ENCODE data around the gene ANKS4B.
"Not testable (repeated sequence)": the region's sequence is repeated elsewhere in the genome, so short reads cannot be mapped to it uniquely, and the experiment has no call there.

The ANKS4B gene

DNA sequence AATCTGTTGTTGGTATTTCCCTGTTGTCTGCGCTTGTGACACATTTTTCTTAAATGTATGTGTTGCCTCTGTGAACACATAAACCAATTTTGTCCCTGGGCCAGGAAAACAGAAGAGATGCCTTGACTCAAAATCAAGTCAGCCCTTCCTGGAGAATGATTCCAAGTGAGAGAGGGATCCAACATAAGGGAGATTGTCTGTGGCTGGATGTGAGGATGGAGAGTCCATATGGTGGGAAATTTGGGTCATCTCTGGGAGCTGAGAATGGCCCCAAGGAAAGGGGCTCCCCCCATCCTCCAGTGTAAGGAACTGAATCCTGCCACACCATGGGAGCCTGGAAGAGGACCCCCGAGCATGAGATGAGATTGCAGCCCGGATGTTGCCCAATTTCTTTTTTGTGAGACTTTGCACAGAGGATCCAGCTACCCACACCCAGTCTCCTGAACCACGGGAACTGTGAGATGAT is 31.1 kb downstream of the ANKS4B start:
- no peak for DNase-seq

DNA sequence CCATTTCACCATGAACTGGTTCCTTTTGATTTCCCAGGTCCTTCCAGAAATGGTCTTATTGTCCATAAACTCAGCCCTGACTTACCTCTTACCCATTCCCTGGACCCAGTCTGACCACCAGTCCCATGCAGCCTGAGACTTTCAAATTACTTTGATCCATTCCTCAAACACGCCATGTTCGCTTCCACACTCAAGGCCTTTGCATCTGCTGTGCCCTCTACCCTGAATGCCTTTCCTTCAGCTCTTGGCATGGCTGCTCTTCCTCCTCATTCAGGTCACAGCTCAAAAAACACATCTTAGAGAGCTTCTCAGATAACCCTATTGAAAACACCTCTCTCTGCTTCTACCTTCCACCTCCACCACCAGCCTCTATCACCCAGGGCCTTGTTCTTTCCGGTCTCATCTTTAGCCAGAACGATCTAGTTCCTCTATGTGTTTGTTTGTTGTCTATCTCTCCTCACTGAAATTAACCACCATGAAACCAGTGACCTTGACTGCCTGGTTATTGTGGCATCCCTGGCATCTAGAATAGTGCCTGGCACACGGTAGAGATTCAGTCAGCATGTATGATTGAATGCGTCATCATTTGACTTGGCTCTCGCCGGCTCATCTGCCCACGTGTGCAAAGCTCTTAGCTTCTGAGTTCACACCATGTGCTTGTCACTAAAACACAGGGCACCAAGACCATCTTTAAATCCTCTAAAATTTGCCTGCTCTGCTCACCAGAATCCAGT is 31.8 kb downstream of the ANKS4B start:
- DNase-seq: no peak

DNA sequence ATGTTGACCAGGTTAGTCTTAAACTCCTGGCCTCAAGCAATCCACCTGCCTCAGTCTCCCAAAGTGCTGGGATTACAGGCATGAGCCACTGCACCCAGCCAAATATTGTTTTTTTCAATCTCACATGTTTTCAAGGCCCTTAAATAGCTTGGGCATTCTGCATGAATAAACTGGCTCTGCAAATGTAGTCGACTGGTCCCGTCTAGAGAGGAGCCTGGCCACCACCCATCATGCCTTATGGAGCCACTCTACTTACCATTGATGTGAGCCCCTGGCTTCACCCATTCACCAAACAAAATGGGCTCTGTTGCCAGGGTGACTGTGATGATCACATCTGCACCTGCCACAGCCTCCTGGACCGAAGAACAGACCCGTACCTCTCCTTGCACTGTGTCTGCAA is 33.8 kb downstream of the ANKS4B start:
- no peak for DNase-seq

DNA sequence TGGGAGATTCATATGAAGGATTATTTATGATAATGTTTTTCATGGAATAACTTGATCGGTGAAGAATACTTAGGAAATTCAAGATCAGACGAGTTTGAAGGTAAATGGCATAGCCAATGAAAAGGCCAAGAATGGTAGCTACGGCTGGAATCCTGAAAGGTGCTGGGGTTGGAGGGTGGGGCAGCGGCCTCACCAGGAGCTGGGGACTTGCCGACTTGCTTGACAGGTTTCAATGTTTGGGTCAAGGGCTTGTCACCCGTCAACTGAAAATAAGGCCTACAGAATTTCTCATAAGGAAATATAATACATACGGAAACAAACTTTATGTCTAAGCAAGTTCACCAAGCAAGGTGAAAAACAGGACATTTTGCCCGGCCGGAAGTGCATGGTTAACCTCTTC is 34.7 kb downstream of the ANKS4B start:
- DNase-seq: no peak

DNA sequence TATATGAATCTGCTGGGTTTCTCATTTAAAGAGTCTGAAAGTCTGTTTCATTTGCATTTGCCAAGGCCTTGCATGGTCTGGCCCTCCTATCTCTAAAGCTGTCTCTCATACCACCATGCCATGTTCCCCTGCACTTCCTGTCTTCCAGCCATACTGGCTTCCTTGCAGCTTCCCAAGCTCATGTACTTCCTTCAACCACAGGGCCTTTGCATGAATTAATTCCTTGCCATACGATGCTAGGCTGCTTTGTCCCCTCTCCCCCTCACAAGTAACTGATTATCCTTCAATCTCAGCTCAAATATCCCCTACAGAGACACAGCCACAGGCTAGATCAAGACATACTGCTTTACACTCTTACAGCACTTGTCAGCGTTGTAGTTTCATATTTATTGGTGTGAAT is 38.8 kb downstream of the ANKS4B start:
- DNase-seq: no peak

DNA sequence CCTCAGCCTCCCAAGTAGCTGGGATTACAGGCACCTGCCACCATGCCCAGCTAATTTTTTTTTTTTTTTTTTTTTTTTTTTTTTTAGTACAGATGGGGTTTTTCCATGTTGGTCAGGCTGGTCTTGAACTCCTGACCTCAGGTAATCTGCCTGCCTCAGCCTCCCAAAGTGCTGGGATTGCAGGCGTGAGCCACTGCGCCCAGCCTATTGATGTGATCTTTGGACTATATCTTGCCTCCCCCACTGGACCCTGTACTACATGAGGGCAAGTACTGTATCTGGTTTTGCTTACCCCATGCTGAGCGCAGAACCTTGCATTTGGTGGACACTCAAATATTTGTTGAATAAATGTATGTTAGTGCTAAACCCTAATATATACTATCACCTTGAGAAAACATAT is 39.3 kb downstream of the ANKS4B start:
- not testable (repeated sequence) for DNase-seq

DNA sequence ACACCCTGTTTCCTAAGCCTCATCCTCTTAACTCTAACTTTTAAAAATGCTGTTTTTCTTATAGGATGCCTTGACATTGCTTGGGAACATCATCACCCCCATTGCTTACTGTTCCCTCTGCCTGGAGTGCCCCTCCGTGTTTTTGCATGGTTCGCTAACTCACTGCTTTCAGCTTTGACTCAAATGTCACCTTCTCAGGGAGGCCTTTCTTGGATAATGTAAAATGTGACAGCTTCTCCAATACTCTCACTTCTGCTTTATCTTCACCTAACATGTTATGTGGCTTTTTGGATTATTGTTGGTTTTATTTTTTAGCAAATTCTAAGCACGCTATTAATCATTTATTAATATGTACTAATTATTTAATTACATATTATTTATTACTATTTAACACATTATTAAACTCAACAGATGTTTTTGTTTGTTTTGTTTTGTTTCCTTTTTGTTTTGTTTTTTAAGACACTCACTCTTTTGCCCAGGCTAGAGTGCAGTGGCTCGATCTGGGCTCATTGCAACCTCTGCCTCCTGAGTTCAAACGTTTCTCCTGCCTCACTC is 40.8 kb downstream of the ANKS4B start:
- no peak for DNase-seq

DNA sequence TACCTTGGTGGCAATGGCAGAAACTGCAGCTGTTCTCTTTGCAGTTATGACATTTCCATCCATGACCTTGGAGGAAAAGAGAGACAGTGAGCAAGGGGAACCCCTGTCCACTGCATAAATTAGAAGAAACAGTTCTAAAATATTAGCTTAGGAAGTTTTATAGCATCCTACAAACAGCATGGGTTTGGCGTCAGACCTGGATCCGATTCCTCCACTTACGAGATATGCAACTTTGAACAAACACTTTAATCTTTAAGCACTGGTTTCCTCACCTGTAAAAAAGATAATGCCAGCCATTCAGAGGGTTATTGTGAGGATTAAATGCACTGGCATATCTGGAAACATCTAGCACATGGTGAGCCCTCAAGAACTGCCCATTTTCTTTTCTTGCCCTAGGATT is 42.0 kb downstream of the ANKS4B start:
- DNase-seq: no peak

DNA sequence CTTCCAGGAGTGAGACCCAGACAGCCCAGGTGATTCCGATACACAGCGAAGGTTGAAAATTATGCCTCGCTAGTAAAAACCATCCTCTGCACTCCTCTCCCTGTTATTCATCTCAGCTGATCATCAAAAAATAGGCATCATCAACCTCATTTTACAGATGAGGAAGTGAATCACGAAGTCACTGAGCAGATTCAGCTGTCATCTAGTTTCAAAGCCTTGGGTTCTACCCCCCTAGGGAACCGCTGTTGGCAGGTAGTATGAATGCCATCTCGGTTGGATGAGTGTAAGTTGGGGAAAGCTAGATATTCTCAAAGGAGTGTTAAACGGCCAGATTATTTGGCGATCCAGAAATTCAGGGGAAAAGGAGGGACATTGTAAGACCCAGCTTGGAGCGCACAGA is 42.6 kb downstream of the ANKS4B start:
- DNase-seq: no peak

DNA sequence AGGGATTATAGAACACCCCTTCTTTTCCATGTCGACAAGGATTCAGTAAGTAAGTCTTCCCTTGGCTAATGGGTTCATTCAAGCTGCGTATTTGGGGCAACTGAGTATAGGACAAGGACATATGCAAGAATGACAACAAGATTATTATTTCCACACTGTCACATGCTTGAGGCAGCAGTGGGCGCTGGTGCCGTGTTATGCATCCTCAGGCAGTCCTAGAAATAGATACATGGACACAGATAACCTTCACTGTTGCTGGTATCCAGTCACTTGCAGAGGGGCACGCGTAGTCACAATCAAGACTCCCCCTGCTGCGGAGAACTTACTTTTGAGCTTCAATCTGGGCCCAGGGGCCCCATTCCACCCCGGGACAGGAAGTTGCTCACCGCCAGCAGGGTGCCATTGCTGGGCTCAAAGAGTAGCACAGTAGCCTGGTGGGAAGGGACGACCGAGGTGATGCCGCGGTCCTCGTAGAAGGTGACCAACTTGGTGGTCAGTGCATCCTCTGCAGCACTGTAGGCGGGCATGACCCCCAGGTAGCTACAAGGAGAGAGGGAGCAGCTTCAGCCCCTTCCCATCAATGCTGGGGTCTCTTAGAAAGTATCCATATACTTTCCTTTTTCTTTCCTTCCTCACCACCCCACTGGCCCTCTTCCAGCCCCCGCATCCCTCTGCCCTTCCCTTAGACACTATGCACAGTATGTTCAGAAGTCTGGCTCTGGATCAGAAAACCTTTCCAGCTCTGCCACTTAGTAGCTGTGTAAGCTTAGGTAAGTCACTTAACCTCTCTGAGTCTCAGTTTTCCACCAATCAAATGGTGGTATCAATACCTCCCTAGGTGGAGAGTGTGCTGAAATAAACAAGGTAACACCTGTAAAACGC is 43.8 kb downstream of the ANKS4B start:
- DNase-seq: no peak

DNA sequence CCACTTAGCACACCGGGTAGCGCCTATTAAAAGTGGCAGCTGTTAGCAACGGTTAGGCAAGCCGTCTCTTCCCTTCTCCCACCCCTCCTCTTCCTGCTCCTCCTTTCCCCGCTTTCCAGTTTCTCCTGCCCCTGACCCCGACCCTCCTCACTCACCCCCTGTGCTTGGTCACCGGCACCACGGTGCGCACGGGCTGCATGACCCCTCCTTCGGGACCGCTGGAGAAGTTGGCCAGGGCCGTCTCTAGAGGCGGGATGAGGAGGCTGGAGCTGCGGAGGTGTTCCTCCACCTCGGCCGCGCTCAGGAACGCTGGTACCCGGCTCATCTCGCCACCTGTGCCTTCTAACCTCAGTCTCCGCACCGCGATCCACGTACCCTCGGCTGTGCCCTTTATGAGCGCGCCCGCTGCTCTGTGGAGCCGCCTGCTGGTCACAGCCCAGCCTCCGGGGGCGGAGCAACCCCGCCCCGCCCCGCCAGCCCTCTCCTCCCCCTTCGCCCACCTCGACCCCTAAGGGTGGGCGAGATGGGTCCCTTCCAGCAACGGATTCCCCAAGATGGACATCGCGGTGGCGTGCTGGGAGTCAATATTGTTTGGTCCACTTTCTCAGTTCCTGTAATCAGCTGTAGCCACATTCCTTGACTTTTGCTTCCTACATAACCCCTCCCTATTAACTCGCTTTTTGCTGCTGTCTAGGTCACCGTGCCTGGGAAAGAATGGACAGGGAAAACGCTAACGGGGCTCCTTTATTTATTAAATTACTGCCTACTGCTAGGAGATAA is 44.6 kb downstream of the ANKS4B start, which contains the start of gene CRYM:
Gene CRYM (minus strand): TSS at position 364 of the 780 bp plus-strand sequence. CDS start 39 bp downstream, at position 325.
- peak; percentile 47 for DNase-seq

DNA sequence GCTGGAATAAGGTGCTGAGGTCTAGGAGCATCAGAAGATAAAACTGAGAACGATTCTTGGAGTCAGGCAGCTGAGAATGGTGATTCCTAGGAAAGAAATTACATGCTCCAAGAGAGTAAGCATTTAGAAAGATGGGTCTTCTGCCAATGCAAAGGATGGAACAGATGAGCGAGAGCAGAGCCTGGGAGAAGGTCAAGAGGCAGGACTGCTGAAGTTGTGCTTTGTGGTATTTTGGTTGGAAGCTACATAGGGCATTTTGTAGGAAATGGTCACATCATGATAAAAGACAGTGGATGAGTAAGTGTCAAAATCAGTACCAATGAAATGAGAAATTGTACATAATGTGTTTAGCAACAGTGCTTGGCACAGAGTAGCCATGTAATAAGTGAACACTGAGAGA is 46.0 kb downstream of the ANKS4B start:
- DNase-seq: no peak

DNA sequence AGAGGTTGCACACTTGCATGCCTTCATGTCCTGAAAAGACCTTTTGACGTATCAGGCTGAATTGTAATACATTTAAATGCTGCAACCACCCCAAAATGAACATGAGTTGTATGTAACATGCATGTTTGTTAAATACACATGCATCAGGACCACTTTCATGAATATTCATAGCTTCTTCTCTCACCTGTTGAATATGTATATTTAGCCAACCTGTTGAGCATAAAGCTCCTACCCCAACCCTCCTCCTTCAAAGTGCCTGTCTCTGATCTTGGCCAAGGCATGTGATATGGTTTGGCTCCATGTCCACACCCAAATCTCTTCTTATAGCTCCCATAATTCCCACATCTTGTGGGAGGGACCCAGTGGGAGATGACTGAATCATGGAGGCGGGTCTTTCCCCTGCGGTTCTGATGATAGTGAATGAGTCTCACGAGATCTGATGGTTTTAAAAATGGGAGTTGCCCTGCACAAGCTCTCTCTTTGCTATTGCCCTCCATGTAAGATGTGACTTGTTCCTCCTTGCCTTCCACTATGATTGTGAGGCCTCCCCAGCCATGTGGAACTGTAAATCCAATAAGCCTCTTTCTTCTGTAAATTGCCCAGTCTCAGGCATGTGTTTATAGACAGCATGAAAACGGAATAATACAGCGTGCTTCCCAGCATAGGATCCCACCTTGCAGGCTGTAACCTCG is 48.3 kb downstream of the ANKS4B start:
- DNase-seq: no peak

DNA sequence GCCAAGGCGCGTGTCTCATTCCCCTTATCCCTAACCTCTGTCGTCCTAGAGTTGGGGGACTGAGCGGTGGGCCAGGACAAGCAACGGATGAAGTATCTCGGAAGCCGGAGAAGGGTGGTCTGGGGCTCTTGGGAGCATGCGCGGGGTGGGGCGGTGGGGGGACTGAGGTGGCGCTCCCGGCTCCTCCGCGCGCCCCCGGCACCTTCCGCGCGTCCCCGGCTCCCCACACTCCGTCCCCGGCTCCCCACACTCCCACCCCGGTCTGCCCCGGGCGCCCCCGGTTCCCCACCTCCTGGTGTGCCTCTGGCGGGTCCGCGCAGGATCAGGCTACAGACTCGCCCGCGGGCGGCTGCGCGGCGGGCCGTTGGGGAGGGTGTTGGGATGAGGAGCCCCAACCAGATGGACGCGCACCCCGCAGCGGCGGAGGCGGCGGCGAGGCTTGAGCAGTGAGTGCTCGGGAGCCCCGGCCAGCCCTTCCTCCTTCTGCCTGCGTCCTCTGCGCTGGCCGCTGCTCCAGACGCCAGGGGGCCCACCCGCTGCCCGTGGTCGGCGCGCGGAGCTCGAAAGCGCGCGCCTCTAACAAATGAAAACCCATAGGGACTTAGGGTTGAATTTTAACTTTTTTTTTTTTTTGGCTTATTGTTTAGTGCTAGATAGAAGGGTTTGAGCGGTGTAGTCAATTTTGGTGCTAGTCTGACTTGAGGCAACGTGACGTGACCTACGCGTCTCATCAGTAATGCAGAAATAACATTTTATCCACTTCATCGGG is 50.2 kb downstream of the ANKS4B start:
- no peak for DNase-seq

DNA sequence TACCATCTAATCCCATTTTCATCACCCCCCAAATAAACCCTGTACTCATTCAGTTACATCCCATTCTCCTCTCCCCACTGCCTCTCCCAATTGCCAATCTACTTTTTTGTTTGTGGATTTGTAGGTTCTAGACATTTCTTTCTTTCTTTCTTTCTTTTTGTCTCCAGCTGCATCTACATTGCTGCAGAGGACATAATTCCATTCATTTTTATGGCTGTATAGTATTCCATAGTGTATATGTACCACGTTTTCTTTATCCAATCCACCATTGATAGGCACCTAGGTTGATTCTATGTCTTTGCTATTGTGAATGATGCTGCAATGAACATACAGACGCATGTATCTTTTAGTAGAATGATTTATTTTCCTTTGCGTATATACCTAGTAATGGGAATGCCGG is 50.9 kb downstream of the ANKS4B start:
- DNase-seq: no peak

DNA sequence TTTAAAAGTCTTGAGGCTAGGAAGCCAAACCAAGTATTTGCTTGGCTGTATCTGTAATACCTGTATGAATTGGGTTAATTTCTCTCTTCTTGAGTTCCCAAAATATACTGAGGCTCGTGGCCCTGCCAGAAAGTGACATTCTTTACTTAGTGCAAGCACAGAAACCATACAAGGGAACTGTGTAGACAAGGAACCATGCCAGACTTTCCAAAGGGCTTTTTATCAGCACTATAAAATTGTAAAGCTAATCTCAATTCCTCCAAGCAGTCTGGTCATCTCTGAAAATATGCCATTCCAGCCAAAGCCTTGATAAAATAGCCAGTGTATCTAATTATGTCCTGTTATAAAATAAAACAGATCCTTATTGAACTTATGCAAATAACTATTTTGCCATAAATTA is 51.8 kb downstream of the ANKS4B start:
- no peak for DNase-seq

DNA sequence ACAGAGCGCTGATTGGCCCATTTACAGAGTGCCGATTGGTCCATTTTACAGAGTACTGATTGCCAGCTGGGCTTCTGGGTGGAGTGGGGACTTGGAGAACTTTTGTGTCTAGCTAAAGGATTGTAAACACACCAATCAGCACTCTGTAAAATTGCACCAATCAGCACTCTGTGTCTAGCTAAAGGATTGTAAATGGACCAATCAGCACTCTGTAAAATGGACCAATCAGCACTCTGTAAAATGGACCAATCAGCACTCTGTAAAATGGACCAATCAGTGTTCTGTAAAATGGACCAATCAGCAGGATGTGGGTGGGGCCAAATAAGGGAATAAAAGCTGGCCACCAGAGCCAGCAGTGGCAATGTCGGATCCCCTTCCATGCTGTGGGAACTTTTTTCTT is 56.3 kb downstream of the ANKS4B start:
- DNase-seq: not testable (repeated sequence)

DNA sequence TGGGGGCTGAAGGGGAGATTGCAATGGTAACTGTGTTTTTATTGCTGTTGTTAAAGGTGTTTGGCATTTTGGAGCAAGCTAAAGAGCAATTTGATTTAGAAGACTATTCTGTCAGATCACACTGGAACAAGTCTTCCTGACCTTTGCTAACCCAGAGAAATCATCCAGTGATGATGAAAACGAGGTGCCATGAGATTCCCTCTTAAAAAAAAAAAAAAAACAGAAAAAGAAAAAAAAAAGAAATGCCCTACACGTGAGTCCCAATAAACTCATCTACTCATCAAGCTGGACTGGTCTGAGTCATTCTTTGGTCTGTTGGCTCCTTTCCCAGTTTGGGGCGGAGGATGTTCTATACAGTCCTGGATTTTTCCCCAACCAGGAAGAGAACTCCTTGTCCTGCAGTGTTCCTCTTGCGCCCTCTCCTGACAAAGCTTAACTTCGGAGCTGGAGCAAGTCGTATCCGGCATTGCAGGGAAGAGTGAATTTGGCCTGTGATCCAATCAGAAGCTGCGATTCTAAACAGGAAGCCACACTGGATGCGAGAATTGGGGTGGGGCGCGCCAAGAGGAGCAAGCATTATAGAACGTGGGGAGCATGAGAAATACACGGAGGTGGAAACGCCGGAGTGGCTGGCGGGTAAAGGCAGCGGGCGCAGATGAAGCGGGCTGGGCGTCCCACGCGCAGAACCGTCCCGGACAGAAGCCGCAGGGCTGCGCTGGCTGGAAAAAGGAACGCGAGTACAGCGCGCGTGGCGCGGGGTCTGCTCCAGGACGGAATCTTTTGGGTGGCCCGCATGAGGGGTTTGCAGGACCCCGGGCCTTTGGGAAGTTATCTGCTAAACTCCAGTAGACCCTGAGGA is 67.0 kb downstream of the ANKS4B start:
- DNase-seq: peak; percentile 73

DNA sequence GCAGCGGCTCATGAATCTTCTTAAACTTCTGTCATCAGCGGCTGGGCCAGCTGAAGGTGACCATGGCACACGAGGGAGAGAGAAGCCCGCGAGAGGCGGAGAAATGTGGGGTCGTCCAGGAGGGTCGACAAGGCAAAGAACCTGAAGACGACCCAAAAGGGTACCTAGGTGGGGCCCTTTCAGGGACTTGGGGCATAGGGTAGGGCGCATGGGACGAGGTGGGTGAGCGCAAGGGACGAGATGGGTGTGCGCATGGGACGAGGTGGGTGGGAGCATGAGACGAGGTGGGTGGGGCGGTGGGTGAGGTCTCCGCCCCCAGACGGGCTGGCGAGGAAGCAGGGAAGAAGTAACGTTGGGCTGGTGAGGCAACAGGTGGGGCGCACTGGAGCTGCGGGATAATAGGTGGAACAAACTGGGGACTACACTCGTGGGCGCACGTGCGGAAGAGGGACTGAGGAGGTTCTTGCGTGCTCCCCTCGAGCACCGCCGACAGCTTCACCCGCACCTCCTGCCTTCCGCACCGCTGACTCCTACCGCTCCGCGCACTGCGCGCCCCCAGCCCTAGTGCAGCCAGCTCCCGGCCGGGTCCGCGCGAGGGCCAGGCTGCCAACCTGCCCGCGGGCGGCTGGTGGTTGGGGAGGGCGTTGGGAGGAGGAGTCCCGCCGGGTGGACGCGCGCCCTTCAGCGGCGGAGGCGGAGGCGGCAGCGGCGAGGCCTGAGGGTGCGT is 67.8 kb downstream of the ANKS4B start:
- DNase-seq: peak; percentile 38

DNA sequence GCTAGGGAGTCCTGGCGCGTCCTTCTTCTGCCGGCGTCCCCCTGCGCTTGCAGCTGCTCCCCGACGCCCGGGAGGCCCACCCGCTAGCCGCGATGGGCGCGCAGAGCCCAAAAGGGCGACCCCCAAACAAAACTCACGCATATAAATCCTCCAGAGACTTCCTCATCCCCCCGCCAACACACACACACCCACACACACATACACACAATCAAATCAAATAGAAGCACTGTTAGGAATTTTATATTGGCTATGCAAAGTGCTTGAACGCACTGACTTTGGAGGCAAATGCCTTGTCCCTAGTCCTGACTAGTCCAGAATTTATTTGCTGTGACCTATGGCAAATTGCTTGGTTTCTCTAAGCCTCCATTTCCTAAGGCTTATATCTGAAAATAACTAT is 68.4 kb downstream of the ANKS4B start:
- DNase-seq: no peak

All from stimulated activated CD4-positive, alpha-beta T cell treated with anti-CD3 and anti-CD28 coated beads, Interleukin-1b, Interleukin-23, amount 100 ng/mL, for 48 hours (primary cell).